DND-41 (cell line): Measurements from ENCODE around the gene TMEM217.

ENCODE experiments used
- CTCF ChIP-seq: IDR thresholded peaks from 2 replicates; pipeline ENCODE4 v1.5.1; 2012; ENCODE audit warnings: borderline replicate concordance, low read length, moderate library complexity, mild to moderate bottlenecking; ENCODE audit not compliant: poor library complexity, severe bottlenecking; ENCODE audit errors: extremely low read depth
- EZH2 ChIP-seq: IDR thresholded peaks from 3 replicates; pipeline ENCODE4 v1.6.1; 2012; ENCODE audit warnings: borderline replicate concordance, low read depth, mild to moderate bottlenecking, moderate library complexity, low read length, inconsistent platforms; ENCODE audit not compliant: severe bottlenecking

GRCh38 chr6:37204014-37204751 is 53.8 kb downstream of the TMEM217 start:
- TF ChIP-seq CTCF = no peak
- no peak for TF ChIP-seq EZH2
